Ureter (tissue), 1 donor: ENCODE data around the gene LTB4R. TPM values are rescaled to one million over a fixed set of nuclear protein-coding genes. Genes with fewer than 3 reads are reported as not detected.

ENCODE experiments used
- DNase-seq: peaks from one replicate; pipeline ENCODE4 v3.0.0-alpha.2; 2020; ENCODE audit warnings: low spot score
- total RNA-seq: library from RNA; stranded (reverse); gene quantifications from one replicate; pipeline ENCODE4 v1.2.4, GENCODE V29; 2023
- donor health status: DM: yes; HTN: yes; CAD: no.

The LTB4R gene
- total RNA-seq, 1 donor from 2014 or later, result 9.6 TPM

DNA sequence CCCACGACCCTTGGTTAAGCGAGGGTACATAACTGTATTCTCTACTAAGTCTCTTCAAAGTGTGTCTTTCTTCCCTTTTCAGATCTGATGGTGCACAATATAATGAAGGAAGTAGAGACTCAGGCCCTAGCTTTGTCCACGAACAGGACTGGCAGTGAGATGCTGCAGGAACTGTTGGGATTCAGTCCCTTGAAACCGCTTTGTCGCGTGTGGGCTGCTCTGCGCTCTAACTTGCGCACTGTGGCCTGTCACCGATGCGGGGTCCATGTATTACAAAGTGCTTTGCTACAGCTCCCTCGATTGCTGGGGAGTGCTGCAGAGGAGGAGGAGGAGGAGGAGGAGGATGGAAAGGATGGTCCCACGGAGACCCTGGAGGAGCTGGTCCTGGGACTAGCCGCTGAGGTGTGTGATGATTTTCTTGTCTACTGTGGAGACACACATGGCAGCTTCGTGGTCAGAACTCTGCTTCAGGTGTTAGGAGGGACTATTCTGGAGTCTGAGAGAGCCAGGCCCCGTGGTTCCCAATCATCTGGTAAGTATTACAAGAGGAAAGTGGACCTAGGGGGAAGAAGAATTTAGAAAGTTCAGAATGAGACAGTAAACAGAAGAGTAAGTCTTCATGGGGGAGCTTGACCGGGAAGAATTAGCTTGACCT, 10.8 kb upstream of the LTB4R start:
- no peak for DNase-seq

GRCh38 chr14:24304019-24304387, 7.3 kb upstream of the LTB4R start:
- no peak for DNase-seq

- DNase-seq, result no peak
These were observed 4.1 kb upstream of the LTB4R start for GRCh38 chr14:24307156-24307574.

GRCh38 chr14:24307575-24308341, 3.5 kb upstream of the LTB4R start, which contains the start of gene CIDEB:
Gene CIDEB (minus strand): TSS chr14:24307977. CDS start chr14:24307858, 119 bp downstream.
- DNase-seq, result no peak

DNA sequence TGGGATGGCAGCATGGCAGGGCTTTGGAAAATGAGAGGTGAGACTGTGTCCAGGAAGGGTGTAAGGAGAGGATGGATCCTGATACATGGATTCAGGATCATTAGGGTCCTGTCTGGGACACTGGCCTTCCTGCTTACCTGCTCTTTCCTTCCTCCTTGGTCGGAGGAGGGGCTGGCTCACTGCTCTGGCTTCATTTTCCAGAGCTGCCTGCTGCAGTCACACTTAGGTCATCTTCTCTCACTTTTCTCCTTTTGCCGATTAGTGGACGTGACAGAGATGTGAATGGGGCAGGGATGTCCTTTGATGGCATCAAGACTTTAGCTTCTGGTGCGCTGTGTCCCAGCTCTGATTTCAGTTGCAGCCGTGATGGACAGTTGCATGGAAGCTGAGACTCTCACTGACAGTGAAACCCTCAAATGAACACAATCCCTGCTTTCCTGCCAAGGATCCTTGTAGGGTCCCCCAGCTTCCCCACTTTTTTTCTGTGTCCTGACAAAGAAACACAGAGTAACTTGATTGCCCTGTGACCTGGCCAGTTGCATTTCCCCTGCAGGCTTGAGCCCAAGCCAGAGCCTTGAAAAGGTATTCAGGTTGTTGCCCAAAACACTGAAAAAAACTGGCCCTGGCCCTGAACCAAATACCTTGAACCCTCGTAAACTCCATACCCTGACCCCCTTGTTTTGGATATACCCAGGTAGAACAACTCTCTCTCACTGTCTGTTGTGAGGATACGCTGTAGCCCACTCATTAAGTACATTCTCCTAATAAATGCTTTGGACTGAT, 2.8 kb upstream of the LTB4R start:
- DNase-seq, result no peak

DNA sequence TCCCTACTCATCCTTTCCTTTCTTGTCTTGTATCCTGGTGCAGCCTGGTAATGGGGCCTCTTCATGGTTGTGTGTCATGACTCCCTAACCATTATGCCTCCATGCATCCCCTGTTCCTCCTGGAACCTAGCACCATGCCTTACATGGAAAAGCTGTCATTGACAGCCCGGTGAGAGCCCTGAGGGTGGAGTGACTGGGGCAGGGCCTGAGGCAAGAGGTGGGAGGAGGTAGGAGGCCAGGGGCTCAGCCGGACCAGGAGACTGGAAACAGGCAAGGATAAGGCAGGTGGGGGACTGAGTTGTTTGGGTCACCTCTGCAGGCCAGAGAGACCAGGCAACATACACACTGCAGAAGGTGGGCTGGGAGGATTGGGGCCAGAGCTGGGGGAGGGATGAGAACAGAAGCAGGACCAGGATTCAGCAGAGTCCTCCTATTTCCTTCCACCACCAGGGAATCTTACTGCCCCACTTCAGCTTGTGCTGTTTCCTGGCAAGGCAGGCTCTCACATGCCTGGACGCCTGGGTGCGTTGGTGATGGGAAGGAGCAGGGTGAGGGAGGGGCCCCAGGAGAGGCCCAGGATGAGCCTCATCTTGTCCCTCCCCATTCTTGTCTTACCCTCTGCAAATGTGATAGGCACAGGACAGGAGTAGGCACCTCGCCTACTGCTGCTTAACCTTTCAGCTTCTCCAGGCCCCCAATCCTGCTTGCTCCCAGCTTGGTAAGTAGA, 1.6 kb upstream of the LTB4R start, which contains the start of gene LTB4R2:
TSS of gene LTB4R2 (plus strand) at position 603 of the 727 bp plus-strand sequence. CDS start 525 bp downstream, outside the sequence.
- DNase-seq, result no peak

DNA sequence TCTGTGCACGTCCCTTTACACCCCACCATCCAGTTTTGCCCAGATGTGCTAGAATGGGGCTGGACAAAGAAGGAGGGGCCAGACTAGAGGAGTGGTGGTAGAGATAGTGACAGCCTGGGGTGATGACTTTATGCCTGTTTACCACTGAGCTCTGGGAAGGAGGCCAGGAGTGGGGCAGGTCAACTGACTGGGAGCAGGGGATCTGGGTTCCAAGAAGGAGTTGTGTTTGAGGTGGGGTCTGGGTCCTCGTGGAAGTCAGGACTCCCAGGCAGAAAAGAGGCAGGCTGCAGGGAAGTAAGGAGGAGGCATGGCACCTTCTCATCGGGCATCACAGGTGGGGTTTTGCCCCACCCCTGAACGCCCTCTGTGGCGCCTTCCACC, 1.0 kb upstream of the LTB4R start:
- DNase-seq, result no peak

- no peak for DNase-seq
These were observed 724 bp downstream of the LTB4R start for GRCh38 chr14:24311837-24312615.

GRCh38 chr14:24312736-24313507, 1.6 kb downstream of the LTB4R start:
- no peak for DNase-seq

DNA sequence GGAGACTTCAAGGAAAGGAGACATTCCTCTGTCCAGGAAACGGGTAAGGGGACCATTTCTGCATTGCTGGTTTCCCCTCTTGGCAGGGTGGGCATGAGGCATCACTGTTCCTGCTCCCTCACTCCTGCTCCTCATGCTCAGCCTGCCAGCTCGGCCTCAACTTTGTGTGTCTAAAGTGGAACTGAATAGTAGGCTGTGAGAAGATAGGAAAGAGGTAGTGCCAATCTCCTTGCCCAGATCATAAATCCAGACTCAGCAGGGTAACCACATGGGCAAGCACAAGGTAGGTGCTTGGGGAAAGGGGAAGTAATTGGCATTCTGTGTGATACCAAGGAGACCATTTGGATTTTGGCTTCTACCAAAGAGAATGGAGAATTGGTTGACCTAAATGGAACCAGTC, 2.6 kb downstream of the LTB4R start:
- no peak for DNase-seq

DNA sequence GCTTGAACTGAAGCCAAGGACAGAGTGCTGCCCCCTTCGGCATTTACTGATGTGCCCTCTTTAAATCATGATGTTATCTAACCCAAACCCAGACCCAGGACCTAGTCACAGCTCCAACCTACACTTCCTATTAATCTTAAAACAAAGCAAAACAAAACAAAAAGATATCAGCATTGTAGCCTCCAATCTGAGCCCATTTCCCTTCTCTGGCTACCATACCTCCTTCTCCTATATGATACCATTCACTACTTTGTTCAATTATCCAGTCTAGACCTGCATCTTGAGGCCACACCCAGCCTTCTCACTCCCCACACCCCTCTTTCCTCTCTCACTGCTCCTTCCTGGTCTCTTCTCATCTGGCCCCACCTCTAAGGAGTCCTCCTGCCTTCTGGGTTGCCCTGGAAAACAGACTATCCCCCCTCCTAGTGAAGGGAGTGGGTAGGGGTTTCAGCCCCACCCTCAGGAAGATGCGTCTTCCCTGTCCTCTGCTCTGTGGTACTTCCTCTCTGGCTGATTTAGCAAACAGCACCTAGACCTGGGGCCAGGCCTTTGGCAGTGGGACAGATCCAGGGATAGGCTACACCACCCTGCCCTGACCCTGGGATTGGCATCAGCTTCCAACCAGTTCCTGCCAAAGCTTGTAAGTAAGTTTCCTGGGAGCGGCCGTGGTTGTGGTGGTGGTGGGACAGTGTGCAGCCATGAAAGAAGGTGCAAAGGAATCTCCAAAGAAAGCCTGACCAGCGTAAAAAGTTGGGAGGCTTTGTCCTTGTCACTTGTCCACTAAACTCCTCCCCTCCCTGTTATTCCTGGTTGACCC, 3.3 kb downstream of the LTB4R start:
- no peak for DNase-seq

GRCh38 chr14:24315243-24315806, 4.0 kb downstream of the LTB4R start:
- DNase-seq, result no peak

DNA sequence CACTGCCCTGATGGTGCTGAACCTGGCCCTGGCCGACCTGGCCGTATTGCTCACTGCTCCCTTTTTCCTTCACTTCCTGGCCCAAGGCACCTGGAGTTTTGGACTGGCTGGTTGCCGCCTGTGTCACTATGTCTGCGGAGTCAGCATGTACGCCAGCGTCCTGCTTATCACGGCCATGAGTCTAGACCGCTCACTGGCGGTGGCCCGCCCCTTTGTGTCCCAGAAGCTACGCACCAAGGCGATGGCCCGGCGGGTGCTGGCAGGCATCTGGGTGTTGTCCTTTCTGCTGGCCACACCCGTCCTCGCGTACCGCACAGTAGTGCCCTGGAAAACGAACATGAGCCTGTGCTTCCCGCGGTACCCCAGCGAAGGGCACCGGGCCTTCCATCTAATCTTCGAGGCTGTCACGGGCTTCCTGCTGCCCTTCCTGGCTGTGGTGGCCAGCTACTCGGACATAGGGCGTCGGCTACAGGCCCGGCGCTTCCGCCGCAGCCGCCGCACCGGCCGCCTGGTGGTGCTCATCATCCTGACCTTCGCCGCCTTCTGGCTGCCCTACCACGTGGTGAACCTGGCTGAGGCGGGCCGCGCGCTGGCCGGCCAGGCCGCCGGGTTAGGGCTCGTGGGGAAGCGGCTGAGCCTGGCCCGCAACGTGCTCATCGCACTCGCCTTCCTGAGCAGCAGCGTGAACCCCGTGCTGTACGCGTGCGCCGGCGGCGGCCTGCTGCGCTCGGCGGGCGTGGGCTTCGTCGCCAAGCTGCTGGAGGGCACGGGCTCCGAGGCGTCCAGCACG, 4.7 kb downstream of the LTB4R start:
- DNase-seq, result no peak

DNA sequence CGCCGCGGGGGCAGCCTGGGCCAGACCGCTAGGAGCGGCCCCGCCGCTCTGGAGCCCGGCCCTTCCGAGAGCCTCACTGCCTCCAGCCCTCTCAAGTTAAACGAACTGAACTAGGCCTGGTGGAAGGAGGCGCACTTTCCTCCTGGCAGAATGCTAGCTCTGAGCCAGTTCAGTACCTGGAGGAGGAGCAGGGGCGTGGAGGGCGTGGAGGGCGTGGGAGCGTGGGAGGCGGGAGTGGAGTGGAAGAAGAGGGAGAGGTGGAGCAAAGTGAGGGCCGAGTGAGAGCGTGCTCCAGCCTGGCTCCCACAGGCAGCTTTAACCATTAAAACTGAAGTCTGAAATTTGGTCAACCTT, 5.3 kb downstream of the LTB4R start:
- no peak for DNase-seq

- DNase-seq, result no peak
These were observed 6.0 kb downstream of the LTB4R start for GRCh38 chr14:24317141-24317928.

DNA sequence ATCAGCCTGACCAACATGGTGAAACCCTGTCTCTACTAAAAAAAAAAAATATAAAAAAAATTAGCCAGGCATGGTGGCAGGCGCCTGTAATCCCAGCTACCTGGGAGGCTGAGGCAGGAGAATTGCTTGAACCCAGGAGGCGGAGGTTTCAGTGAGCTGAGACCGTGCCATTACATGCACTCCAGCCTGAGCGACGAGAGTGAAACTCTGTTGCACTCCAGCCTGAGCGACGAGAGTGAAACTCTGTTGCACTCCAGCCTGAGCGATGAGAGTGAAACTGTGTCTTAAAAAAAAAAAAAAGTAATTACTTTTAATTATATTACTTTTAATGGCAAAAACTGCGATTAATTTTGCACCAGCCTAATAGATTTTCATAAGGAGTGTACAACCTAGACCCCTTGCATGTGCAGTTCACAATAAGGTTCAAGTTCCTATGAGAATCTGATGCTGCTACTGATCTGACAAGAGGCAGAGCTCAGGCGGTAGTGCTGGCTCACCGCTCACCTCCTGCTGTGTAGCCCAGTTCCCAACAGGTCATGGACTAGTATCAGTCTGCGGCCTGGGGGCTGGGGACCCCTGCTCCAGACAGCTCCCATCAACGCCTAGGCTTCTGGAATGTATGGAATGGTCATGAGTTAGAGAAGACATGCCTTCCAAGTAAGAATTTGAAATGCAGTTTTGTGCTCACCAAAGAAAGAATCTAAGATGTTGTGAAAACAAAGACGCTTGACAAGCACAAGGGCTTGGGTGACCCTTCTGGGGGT, 10.1 kb downstream of the LTB4R start:
- DNase-seq, result no peak

DNA sequence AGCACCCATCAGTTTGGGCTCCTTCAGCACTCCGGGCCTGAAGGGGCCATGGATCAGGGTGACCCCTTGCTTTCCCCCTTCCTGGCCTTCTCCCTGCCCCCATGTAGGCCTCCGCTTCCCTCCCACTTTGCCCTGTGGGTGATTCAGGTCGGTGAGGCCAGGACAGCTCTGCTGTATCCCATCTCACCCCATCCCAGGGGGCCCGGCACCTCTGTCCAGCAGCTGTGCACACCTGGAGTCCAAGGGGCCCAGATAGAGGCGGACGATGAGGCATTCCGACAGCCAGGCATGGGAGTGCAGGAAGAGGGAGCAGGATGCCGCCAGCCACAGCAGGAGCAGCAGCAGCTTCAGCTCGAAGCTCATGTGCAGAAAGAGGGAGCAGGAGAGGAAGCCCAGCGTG, 11.4 kb downstream of the LTB4R start:
- no peak for DNase-seq
